GM12878 (cell line): ENCODE results near the gene TNK2. TPM values are rescaled to one million over a fixed set of nuclear protein-coding genes. Genes with fewer than 3 reads are reported as not detected.

Experiments
- ATAC-seq: fragments of 200-7000 bp; cut with Tn5 transposase; 3 replicates; pipeline ENCODE4 v1.9.1; 2020; ENCODE audit warnings: mild to moderate bottlenecking, moderate library complexity
- BruUV-seq: library from RNA; stranded (reverse); fragments of 400-500 nt; replicated peaks from 2 replicates; lab custom pipeline; 2021; lab: Mats Ljungman, UMichigan
- CTCF ChIA-PET: fragments of 300-600 bp; sonication (Branson Sonifier 250); formaldehyde crosslinking; extraction: SDS; loops from one replicate; lab custom pipeline; 2021; ENCODE audit warnings: inconsistent platforms; lab: Yijun Ruan, JAX
- POLR2A ChIA-PET: fragments of 350-600 bp; formaldehyde crosslinking; extraction: SDS; loops from one replicate; lab custom pipeline; 2021; ENCODE audit warnings: inconsistent platforms; lab: Charles Lee
- RAD21 ChIA-PET: fragments of 300-600 bp; sonication (Branson Sonifier 250); formaldehyde crosslinking; loops from one replicate; lab custom pipeline; 2023; ENCODE audit warnings: antibody characterized with exemption; ENCODE audit not compliant: unreplicated experiment; lab: Charles Lee
- SMC1A ChIA-PET: fragments of 300-600 bp; sonication (Branson Sonifier 250); formaldehyde crosslinking; loops from one replicate; lab custom pipeline; 2023; ENCODE audit not compliant: unreplicated experiment, uncharacterized antibody; lab: Charles Lee
- DNase-seq: peaks from one replicate; pipeline ENCODE4 v3.0.0-alpha.2; 2011; ENCODE audit warnings: low read depth, low spot score
- FAIRE-seq: peaks from 3 replicates; lab custom pipeline; 2011; peaks lifted over from hg19 to GRCh38; lab: Jason Lieb, UNC
- H2AFZ ChIP-seq: 2 replicates; pipeline ENCODE4 v1.6.0; 2011; ENCODE audit warnings: low read depth, low read length, control low read depth; ENCODE audit not compliant: control insufficient read depth
- H3K27ac ChIP-seq: 2 replicates; pipeline ENCODE4 v1.5.1; 2011; ENCODE audit warnings: control low read depth; ENCODE audit not compliant: control insufficient read depth, insufficient read depth
- H3K27me3 ChIP-seq, 2 experiments: replicated peaks in 1 of 2; 2 replicates each; pipeline versions ENCODE4 v1.6.0 to v1.6.1; 2011; ENCODE audit warnings: low read length in 1 of 2; ENCODE audit not compliant: control insufficient read depth in 2 of 2, insufficient read depth in 2 of 2
- H3K36me3 ChIP-seq, 2 experiments: 2 replicates each; pipeline ENCODE4 v1.5.1; 2011; ENCODE audit warnings: low read length in 1 of 2; ENCODE audit not compliant: control insufficient read depth in 2 of 2, insufficient read depth in 2 of 2
- H3K4me1 ChIP-seq: 2 replicates; pipeline ENCODE4 v1.6.1; 2011; ENCODE audit warnings: mild to moderate bottlenecking, low read length, moderate library complexity, mixed read lengths; ENCODE audit not compliant: control insufficient read depth, insufficient read depth
- H3K4me2 ChIP-seq: 2 replicates; pipeline ENCODE4 v1.6.0; 2011; ENCODE audit warnings: control low read depth; ENCODE audit not compliant: control insufficient read depth, insufficient read depth
- H3K4me3 ChIP-seq: fragments of 200-600 bp; sonication (generic); 2 replicates; pipeline ENCODE4 v1.5.1; 2016
- H3K79me2 ChIP-seq: 2 replicates; pipeline ENCODE4 v1.6.0; 2011; ENCODE audit warnings: low read length; ENCODE audit not compliant: control insufficient read depth, insufficient read depth
- H3K9ac ChIP-seq: 2 replicates; pipeline ENCODE4 v1.8.0; 2011; ENCODE audit warnings: low read length, control low read depth, mixed read lengths; ENCODE audit not compliant: control insufficient read depth, insufficient read depth
- H3K9me3 ChIP-seq: replicated peaks from 3 replicates; pipeline ENCODE4 v1.5.1; 2011; ENCODE audit warnings: mild to moderate bottlenecking, low read length; ENCODE audit not compliant: control insufficient read depth, insufficient read depth
- H4K20me1 ChIP-seq: 2 replicates; pipeline ENCODE4 v1.6.0; 2011; ENCODE audit not compliant: control insufficient read depth, insufficient read depth
- HDAC6 ChIP-seq: fragments of 200-600 bp; sonication (generic); IDR thresholded peaks from one replicate; pipeline ENCODE4 v1.8.0; 2017; ENCODE audit warnings: antibody characterized with exemption; ENCODE audit not compliant: unreplicated experiment
- IKZF1 ChIP-seq: fragments of 450-650 bp; conservative IDR thresholded peaks from 2 replicates; pipeline ENCODE4 v1.6.1; 2017; ENCODE audit warnings: antibody characterized with exemption, mild to moderate bottlenecking
- PAX5 ChIP-seq: IDR thresholded peaks from 2 replicates; pipeline ENCODE4 v1.6.1; 2011; ENCODE audit warnings: low read depth, low read length, borderline replicate concordance
- PBX3 ChIP-seq: IDR thresholded peaks from 2 replicates; pipeline ENCODE4 v1.6.1; 2011; ENCODE audit warnings: mild to moderate bottlenecking, low read depth, low read length, moderate library complexity; ENCODE audit not compliant: insufficient replicate concordance
- PML ChIP-seq: IDR thresholded peaks from 2 replicates; pipeline ENCODE4 v1.6.1; 2012; ENCODE audit warnings: low read length, inconsistent platforms
- RAD51 ChIP-seq: fragments of 450-650 bp; IDR thresholded peaks from 2 replicates; pipeline ENCODE4 v1.6.1; 2016; ENCODE audit warnings: moderate library complexity, mild to moderate bottlenecking, inconsistent platforms
- RELA ChIP-seq: fragments of 450-650 bp; IDR thresholded peaks from 2 replicates; pipeline ENCODE4 v1.8.0; 2014; ENCODE audit warnings: borderline replicate concordance; ENCODE audit not compliant: partially characterized antibody
- SUPT20H ChIP-seq: IDR thresholded peaks from 2 replicates; pipeline ENCODE4 v1.6.1; 2011; ENCODE audit warnings: low read depth, mild to moderate bottlenecking, low read length, moderate library complexity, borderline replicate concordance; ENCODE audit not compliant: control insufficient read depth
- ZBTB33 ChIP-seq: fragments of 450-650 bp; IDR thresholded peaks from 2 replicates; pipeline ENCODE4 v1.6.1; 2017; ENCODE audit warnings: mild to moderate bottlenecking
- WGBS: methylation state at CpG from one replicate; pipeline ENCODE4 v1.1.6; 2016; ENCODE audit warnings: low lambda C conversion rate; ENCODE audit not compliant: insufficient replicate concordance, insufficient coverage; ENCODE audit errors: missing lambda C conversion rate; 5-methylcytosine and 5-hydroxymethylcytosine counted together
- in situ Hi-C: fragments of 300-500 bp; cut with MboI; formaldehyde crosslinking; loops from 9 replicates; pipeline ENCODE4 v1.14.3; 2018; ENCODE audit warnings: mixed read lengths
- intact Hi-C: fragments of 100-400 bp; cut with micrococcal nuclease; formaldehyde crosslinking; loops from one replicate; pipeline ENCODE4 v1.14.2; 2022; ENCODE audit not compliant: unreplicated experiment
- polyA plus RNA-seq, 11 experiments: library from polyadenylated mRNA; depleted of rRNA in 4 of 11; unstranded in 6 of 11; stranded (reverse) in 5 of 11; fragments of >200 nt; fragmentation: Nextera tagmentation in 4 of 11; fragmentation: Illumina TruSeq in 1 of 11; extraction: Ambion mirVana in 4 of 11; extraction: Trizol in 1 of 11; gene quantifications; 1 replicate in 1 of 11; 2 replicates in 10 of 11; pipeline versions ENCODE4 v1.2.1 to v1.2.3, GENCODE V29; 2011 to 2016; ENCODE audit warnings: inconsistent platforms in 2 of 11, missing spikeins in 2 of 11, low read depth in 1 of 11
- total RNA-seq, 4 experiments: library from RNA; depleted of rRNA in 3 of 4; stranded (reverse); fragments of >200 nt in 3 of 4; fragmentation: Illumina TruSeq in 1 of 4; extraction: Trizol in 1 of 4; gene quantifications; 2 replicates each; pipeline versions ENCODE4 v1.2.1 to v1.2.3, GENCODE V29; 2013 to 2021

The TNK2 gene
- total and polyA plus RNA-seq, 10 of the 15 experiments (the other 5 are each of a cell fraction or from before 2014, with no cell fraction given): 0.13 to 47.8 (median 10.8) TPM

GRCh38 chr3:195873281-195873887 lies 35.0 kb downstream of the TNK2 start:
- WGBS: 94% methylated on average over 22 of the region's 38 CpGs
- TF ChIP-seq PBX3 (no peak), ZBTB33 (no peak), PAX5 (no peak), RELA (no peak), PML (no peak), IKZF1 (no peak), SUPT20H (no peak), RAD51 (no peak), HDAC6 (no peak)
- Histone ChIP-seq H4K20me1 (no peaks in the 10 kb centered on the region), H3K4me3 (no peak overlapping the region), H3K79me2 (no peaks in the 10 kb centered on the region), H3K4me1 (no peaks in the 10 kb centered on the region), H3K27ac (no peak overlapping the region), H3K36me3 (peaks cover 0 to 20% of the 10 kb centered on the region in 2 experiments; a peak in 3 of 4 replicates), H3K27me3 (no peaks in the 10 kb centered on the region), H3K9ac (no peak overlapping the region), H3K4me2 (no peak overlapping the region), H2AFZ (no peak overlapping the region), H3K9me3 (no peaks in the 10 kb centered on the region)
- in situ Hi-C loops: no loop called here
- FAIRE-seq (no peak), DNase-seq (no peak), ATAC-seq (no peak)
- ChIA-PET RAD21 (no interaction called here), POLR2A (no interaction called here), CTCF (interaction anchor here (1.1 kb wide), 1 partner anchor 21 kb away, joined by 5 read pairs; no protein-coding TSS in a partner anchor), SMC1A (interaction anchor here (0.7 kb wide), 1 partner anchor 14 kb away, joined by 3 read pairs; no protein-coding TSS in a partner anchor)
- BruUV-seq: no TSS peak
- intact Hi-C loops: no loop called here
